Loucy (cell line): ENCODE data around the gene MNS1.

Experiments
- H2AFZ ChIP-seq: fragments of 200-600 bp; sonication (generic); 2 replicates; pipeline ENCODE4 v1.6.0; 2016; ENCODE audit warnings: antibody characterized with exemption, mild to moderate bottlenecking, low read length, moderate library complexity
- H3F3A ChIP-seq: fragments of 200-600 bp; 2 replicates; pipeline ENCODE4 v1.6.0; 2016; ENCODE audit warnings: antibody characterized with exemption, low read depth, mild to moderate bottlenecking
- H3K27me3 ChIP-seq: fragments of 200-600 bp; sonication (generic); 2 replicates; pipeline ENCODE4 v1.6.1; 2014; ENCODE audit warnings: low read length, mild to moderate bottlenecking; ENCODE audit not compliant: insufficient read depth, poor library complexity, severe bottlenecking
- H3K36me3 ChIP-seq: fragments of 200-600 bp; sonication (generic); 2 replicates; pipeline ENCODE4 v1.6.1; 2016; ENCODE audit warnings: low read length; ENCODE audit not compliant: insufficient read depth
- H3K4me1 ChIP-seq: fragments of 200-600 bp; sonication (generic); 2 replicates; pipeline ENCODE4 v1.5.1; 2014; ENCODE audit warnings: low read length, mild to moderate bottlenecking; ENCODE audit not compliant: insufficient read depth, poor library complexity, severe bottlenecking
- H3K4me2 ChIP-seq: fragments of 200-600 bp; sonication (generic); 2 replicates; pipeline ENCODE4 v1.6.0; 2014; ENCODE audit warnings: antibody characterized with exemption, low read length, low read depth, mild to moderate bottlenecking; ENCODE audit not compliant: poor library complexity, severe bottlenecking
- H3K4me3 ChIP-seq: fragments of 200-600 bp; sonication (generic); 2 replicates; pipeline ENCODE4 v1.5.1; 2014; ENCODE audit warnings: low read length, mild to moderate bottlenecking, mixed read lengths; ENCODE audit not compliant: poor library complexity, severe bottlenecking
- H3K79me2 ChIP-seq: fragments of 200-600 bp; sonication (generic); 2 replicates; pipeline ENCODE4 v1.6.1; 2014; ENCODE audit warnings: low read length; ENCODE audit not compliant: insufficient read depth
- H3K9ac ChIP-seq: fragments of 200-600 bp; sonication (generic); 2 replicates; pipeline ENCODE4 v1.6.0; 2014; ENCODE audit warnings: mild to moderate bottlenecking, low read depth, low read length, moderate library complexity; ENCODE audit not compliant: poor library complexity, severe bottlenecking
- H3K9me2 ChIP-seq: fragments of 200-600 bp; sonication (generic); replicated peaks from 2 replicates; pipeline ENCODE4 v1.6.1; 2016; ENCODE audit warnings: low read depth, low read length, mixed read lengths
- H3K9me3 ChIP-seq: fragments of 200-600 bp; sonication (generic); 2 replicates; pipeline ENCODE4 v1.6.1; 2014; ENCODE audit warnings: mild to moderate bottlenecking, antibody characterized with exemption, low read length, low read depth; ENCODE audit not compliant: insufficient read depth
- H4K20me1 ChIP-seq: fragments of 200-600 bp; sonication (generic); 2 replicates; pipeline ENCODE4 v1.6.0; 2014; ENCODE audit warnings: antibody characterized with exemption, low read length, mild to moderate bottlenecking; ENCODE audit not compliant: insufficient read depth, poor library complexity, severe bottlenecking
- EZH2phosphoT487 ChIP-seq: fragments of 200-600 bp; IDR thresholded peaks from 2 replicates; pipeline ENCODE4 v1.6.1; 2018; ENCODE audit warnings: antibody characterized with exemption, mild to moderate bottlenecking, moderate library complexity, borderline replicate concordance
- TF ChIP-seq, protein P1 (sequence below): fragments of 200-600 bp; sonication (generic); conservative IDR thresholded peaks from 2 replicates; pipeline ENCODE4 v1.5.1; 2014; ENCODE audit warnings: mild to moderate bottlenecking, antibody characterized with exemption, low read length

Gene MNS1

DNA sequence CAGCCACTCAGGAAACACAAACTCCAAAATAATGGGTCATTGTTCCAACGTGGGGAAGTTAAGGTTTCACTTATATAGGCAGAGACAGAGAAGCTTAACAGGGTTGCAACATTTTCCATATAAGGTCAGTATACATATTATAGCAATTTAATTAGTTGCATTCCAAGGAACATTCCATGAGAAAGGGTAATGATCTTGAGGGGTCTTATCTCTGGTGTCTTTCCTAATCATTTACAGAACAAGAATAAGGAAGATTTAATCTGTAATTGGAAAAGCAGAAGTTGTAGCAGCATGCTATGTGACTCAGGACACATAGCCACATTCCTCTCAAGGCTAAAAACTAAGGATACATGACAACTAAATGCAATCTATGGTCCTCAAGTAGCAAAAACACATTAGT, 4.9 kb downstream of the MNS1 start:
- Histone ChIP-seq H3K4me2 (no peak overlapping the region), H3K36me3 (no peaks in the 10 kb centered on the region), H3K4me3 (no peak overlapping the region), H3F3A (0 out of 2 replicates have a peak, but pooled peaks cover 3% of the 10 kb centered on the region), H2AFZ (no peak overlapping the region), H3K9me2 (no peaks in the 10 kb centered on the region), H3K4me1 (peaks cover 6% of the 10 kb centered on the region), H3K79me2 (no peaks in the 10 kb centered on the region), H4K20me1 (no peaks in the 10 kb centered on the region), H3K9me3 (no peaks in the 10 kb centered on the region), H3K27me3 (no peaks in the 10 kb centered on the region), H3K9ac (no peak overlapping the region)
- TF ChIP-seq, protein P1, sequence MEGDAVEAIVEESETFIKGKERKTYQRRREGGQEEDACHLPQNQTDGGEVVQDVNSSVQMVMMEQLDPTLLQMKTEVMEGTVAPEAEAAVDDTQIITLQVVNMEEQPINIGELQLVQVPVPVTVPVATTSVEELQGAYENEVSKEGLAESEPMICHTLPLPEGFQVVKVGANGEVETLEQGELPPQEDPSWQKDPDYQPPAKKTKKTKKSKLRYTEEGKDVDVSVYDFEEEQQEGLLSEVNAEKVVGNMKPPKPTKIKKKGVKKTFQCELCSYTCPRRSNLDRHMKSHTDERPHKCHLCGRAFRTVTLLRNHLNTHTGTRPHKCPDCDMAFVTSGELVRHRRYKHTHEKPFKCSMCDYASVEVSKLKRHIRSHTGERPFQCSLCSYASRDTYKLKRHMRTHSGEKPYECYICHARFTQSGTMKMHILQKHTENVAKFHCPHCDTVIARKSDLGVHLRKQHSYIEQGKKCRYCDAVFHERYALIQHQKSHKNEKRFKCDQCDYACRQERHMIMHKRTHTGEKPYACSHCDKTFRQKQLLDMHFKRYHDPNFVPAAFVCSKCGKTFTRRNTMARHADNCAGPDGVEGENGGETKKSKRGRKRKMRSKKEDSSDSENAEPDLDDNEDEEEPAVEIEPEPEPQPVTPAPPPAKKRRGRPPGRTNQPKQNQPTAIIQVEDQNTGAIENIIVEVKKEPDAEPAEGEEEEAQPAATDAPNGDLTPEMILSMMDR: no peak
- no peak for TF ChIP-seq EZH2phosphoT487

DNA sequence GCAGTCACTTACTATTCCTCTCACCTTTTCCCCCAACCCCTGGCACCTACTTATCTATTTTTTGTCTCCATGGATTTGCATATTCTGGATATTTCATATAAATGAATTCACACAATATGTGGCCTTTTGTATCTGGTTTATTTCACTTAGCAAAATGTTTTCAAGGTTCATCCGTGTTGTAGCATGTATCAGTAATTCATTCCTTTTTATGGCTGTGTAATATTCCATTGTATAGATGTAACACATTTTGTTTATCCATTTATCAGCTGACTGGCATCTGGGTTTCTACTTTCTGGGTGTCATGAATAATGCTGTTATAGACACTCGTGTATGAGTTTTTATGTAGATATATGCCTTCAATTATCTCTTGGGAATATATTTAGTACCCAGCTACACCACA, 5.8 kb downstream of the MNS1 start:
- Histone ChIP-seq H3K9ac (no peak overlapping the region), H3K79me2 (no peaks in the 10 kb centered on the region), H3K4me2 (no peak overlapping the region), H3K36me3 (no peaks in the 10 kb centered on the region), H3K4me3 (no peak overlapping the region), H3F3A (0 out of 2 replicates have a peak, but pooled peaks cover 3% of the 10 kb centered on the region), H3K27me3 (no peaks in the 10 kb centered on the region), H3K9me2 (no peaks in the 10 kb centered on the region), H3K4me1 (peaks cover 8% of the 10 kb centered on the region), H2AFZ (no peak overlapping the region), H3K9me3 (no peaks in the 10 kb centered on the region), H4K20me1 (no peaks in the 10 kb centered on the region)
- TF ChIP-seq, protein P1: no peak

DNA sequence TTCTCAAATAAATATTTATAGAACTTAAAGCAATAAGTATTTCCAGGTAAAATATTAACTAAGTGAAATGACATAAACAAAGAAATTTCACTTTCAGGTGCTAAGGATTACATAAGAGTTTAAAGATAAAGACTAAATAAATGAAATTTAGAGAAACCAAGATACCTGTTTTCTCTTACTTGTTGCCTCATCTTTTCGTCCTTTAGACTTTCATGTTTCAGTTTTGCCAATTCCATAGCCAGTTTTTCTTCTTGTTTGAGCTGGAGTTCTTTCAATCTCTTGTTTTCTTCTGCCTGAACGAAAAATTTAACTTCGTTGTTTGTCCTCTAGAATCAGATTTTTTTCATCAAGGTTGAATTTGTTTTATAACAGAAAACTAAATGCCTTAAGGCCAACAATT, 8.7 kb downstream of the MNS1 start:
- H3F3A ChIP-seq: 0 out of 2 replicates have a peak, but pooled peaks cover 3% of the 10 kb centered on the region
- no peak overlapping the region for H3K4me2 ChIP-seq
- H3K36me3 ChIP-seq: no peaks in the 10 kb centered on the region
- H3K4me3 ChIP-seq: no peak overlapping the region
- H3K9me3 ChIP-seq: no peaks in the 10 kb centered on the region
- peaks cover 8% of the 10 kb centered on the region for H3K4me1 ChIP-seq
- H3K79me2 ChIP-seq: no peaks in the 10 kb centered on the region
- H2AFZ ChIP-seq: no peak overlapping the region
- TF ChIP-seq, protein P1: no peak
- TF ChIP-seq EZH2phosphoT487: no peak
- no peaks in the 10 kb centered on the region for H4K20me1 ChIP-seq
- H3K27me3 ChIP-seq: no peaks in the 10 kb centered on the region
- no peaks in the 10 kb centered on the region for H3K9me2 ChIP-seq
- no peak overlapping the region for H3K9ac ChIP-seq
